ENCODE results near the gene CBLB. TPM values are rescaled to one million over a fixed set of nuclear protein-coding genes. Genes with fewer than 3 reads are reported as not detected.

Gene CBLB
- total RNA-seq, 1 donor from 2014 or later, result 16.7 TPM

GRCh38 chr3:105847452-105847851 lies 21.4 kb downstream of the CBLB start:
- DNase-seq (ENCODE audit: low read depth, low spot score), result no peak

- DNase-seq (ENCODE audit: low read depth, low spot score), result no peak
Observed at GRCh38 chr3:105846809-105847208, 22.0 kb downstream of the CBLB start.

GRCh38 chr3:105845488-105845887 lies 23.3 kb downstream of the CBLB start:
- no peak for DNase-seq (ENCODE audit: low read depth, low spot score)

- DNase-seq (ENCODE audit: low read depth, low spot score), result no peak
Observed at GRCh38 chr3:105844704-105845103, 24.1 kb downstream of the CBLB start.

GRCh38 chr3:105843994-105844393 lies 24.8 kb downstream of the CBLB start:
- no peak for DNase-seq (ENCODE audit: low read depth, low spot score)

GRCh38 chr3:105842943-105843342 lies 25.9 kb downstream of the CBLB start:
- no peak for DNase-seq (ENCODE audit: low read depth, low spot score)

GRCh38 chr3:105842449-105842848 lies 26.4 kb downstream of the CBLB start:
- DNase-seq (ENCODE audit: low read depth, low spot score), result no peak

GRCh38 chr3:105837947-105838346 lies 30.9 kb downstream of the CBLB start:
- DNase-seq (ENCODE audit: low read depth, low spot score), result no peak

- no peak for DNase-seq (ENCODE audit: low read depth, low spot score)
Observed at GRCh38 chr3:105837143-105837740, 31.6 kb downstream of the CBLB start.

GRCh38 chr3:105836533-105836932 lies 32.3 kb downstream of the CBLB start:
- no peak for DNase-seq (ENCODE audit: low read depth, low spot score)

GRCh38 chr3:105835606-105836005 lies 33.2 kb downstream of the CBLB start:
- DNase-seq (ENCODE audit: low read depth, low spot score), result no peak

- no peak for DNase-seq (ENCODE audit: low read depth, low spot score)
Observed at GRCh38 chr3:105834768-105835167, 34.0 kb downstream of the CBLB start.

- DNase-seq (ENCODE audit: low read depth, low spot score), result no peak
Observed at GRCh38 chr3:105832644-105833043, 36.2 kb downstream of the CBLB start.

- no peak for DNase-seq (ENCODE audit: low read depth, low spot score)
Observed at GRCh38 chr3:105830836-105831235, 38.0 kb downstream of the CBLB start.

GRCh38 chr3:105829871-105830622 lies 38.8 kb downstream of the CBLB start:
- DNase-seq (ENCODE audit: low read depth, low spot score), result peak; percentile 80

- DNase-seq (ENCODE audit: low read depth, low spot score), result no peak
Observed at GRCh38 chr3:105829229-105829628, 39.6 kb downstream of the CBLB start.

GRCh38 chr3:105828703-105829102 lies 40.1 kb downstream of the CBLB start:
- DNase-seq (ENCODE audit: low read depth, low spot score), result no peak

GRCh38 chr3:105827959-105828358 lies 40.9 kb downstream of the CBLB start:
- DNase-seq (ENCODE audit: low read depth, low spot score), result peak; percentile 19

GRCh38 chr3:105826778-105827634 lies 41.8 kb downstream of the CBLB start:
- no peak for DNase-seq (ENCODE audit: low read depth, low spot score)

GRCh38 chr3:105824129-105824528 lies 44.7 kb downstream of the CBLB start:
- no peak for DNase-seq (ENCODE audit: low read depth, low spot score)

GRCh38 chr3:105823149-105823867 lies 45.5 kb downstream of the CBLB start:
- peak; percentile 5 for DNase-seq (ENCODE audit: low read depth, low spot score)
